Muscle layer of colon (tissue), 2 donors: Measurements from ENCODE around the gene ARMH1.
"Not testable (repeated sequence)": the region's sequence is repeated elsewhere in the genome, so short reads cannot be mapped to it uniquely, and the experiment has no call there.

ENCODE experiments used
- H3K27ac ChIP-seq: one replicate; pipeline ENCODE4 v1.7.0; 2013; ENCODE audit warnings: low read depth, mild to moderate bottlenecking, low read length, moderate library complexity
- H3K27me3 ChIP-seq, 2 donors: one replicate each; pipeline ENCODE4 v1.7.0; 2013; ENCODE audit warnings: low read length in 2 of 2, mild to moderate bottlenecking in 2 of 2; ENCODE audit not compliant: insufficient read depth in 2 of 2, control insufficient read depth in 1 of 2
- H3K36me3 ChIP-seq: one replicate; pipeline ENCODE4 v1.7.0; 2013; ENCODE audit warnings: mild to moderate bottlenecking, low read length; ENCODE audit not compliant: insufficient read depth
- H3K4me1 ChIP-seq: one replicate; pipeline ENCODE4 v1.7.0; 2013; ENCODE audit warnings: mild to moderate bottlenecking, low read length; ENCODE audit not compliant: insufficient read depth
- H3K4me3 ChIP-seq, 2 donors: one replicate each; pipeline ENCODE4 v1.7.0; 2013; ENCODE audit warnings: low read length in 2 of 2, low read depth in 1 of 2, mild to moderate bottlenecking in 1 of 2, moderate library complexity in 1 of 2
- H3K9ac ChIP-seq: one replicate; pipeline ENCODE4 v1.7.0; 2013; ENCODE audit warnings: low read length
- H3K9me3 ChIP-seq: one replicate; pipeline ENCODE4 v1.7.0; 2013; ENCODE audit warnings: mild to moderate bottlenecking, low read length
- donor health status: abdominal sarcoma.
- donor health status: Adenocarcinoma of cecum.

Gene ARMH1

DNA sequence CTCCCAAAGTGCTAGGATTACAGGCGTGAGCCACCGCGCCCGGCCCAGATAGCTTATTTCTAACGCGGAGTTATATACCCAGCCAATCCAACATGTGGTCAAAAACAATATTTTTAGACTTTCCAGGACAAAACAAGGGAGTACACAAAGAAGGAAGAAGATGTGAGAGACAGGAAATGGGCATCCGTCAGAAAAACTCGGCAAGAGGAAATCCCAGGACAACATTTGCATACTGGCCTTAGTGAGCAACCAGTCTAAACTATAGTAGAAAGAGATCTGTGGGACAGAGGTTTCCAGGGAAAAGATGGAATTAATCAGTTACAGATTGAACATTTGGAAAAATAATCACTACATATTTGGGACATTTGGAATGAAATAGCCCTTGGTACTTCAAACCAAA, 11.4 kb downstream of the ARMH1 start:
- no peaks in the 10 kb centered on the region for H3K4me1 ChIP-seq

GRCh38 chr1:44688760-44689446, 14.4 kb downstream of the ARMH1 start:
- Histone ChIP-seq H3K27me3 (no peaks in the 10 kb centered on the region), H3K4me1 (no peaks in the 10 kb centered on the region), H3K9ac (no peak overlapping the region), H3K36me3 (no peaks in the 10 kb centered on the region), H3K9me3 (no peaks in the 10 kb centered on the region), H3K27ac (no peak overlapping the region), H3K4me3 (no peak overlapping the region)

More for the DNA sequence above, 11.4 kb downstream of the ARMH1 start:
- Histone ChIP-seq H3K36me3 (no peaks in the 10 kb centered on the region), H3K27ac (no peak overlapping the region), H3K4me3 (no peak overlapping the region), H3K9me3 (no peaks in the 10 kb centered on the region), H3K27me3 (no peaks in the 10 kb centered on the region), H3K9ac (no peak overlapping the region)

DNA sequence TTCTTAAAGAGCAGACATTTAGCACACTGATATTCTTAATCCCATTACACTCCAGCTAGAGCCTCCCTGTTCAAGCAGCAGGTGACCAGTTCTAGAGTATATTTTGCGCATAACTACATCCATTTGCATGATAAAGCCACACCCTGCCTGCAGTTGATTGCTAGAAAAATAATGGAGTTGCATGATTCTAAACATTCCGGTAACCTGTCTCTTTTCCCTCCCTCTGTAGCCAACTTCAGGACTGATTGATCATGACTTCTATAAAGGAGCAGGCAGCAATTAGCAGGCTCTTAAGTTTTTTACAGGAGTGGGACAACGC, 14.9 kb downstream of the ARMH1 start:
- Histone ChIP-seq H3K36me3 (no peaks in the 10 kb centered on the region), H3K4me1 (no peaks in the 10 kb centered on the region), H3K9me3 (no peaks in the 10 kb centered on the region), H3K4me3 (no peak overlapping the region), H3K27ac (no peak overlapping the region), H3K9ac (no peak overlapping the region), H3K27me3 (no peaks in the 10 kb centered on the region)

- Histone ChIP-seq H3K4me1 (no peaks in the 10 kb centered on the region), H3K9me3 (no peaks in the 10 kb centered on the region), H3K27me3 (no peaks in the 10 kb centered on the region), H3K9ac (no peak overlapping the region), H3K36me3 (no peaks in the 10 kb centered on the region), H3K4me3 (no peak overlapping the region), H3K27ac (no peak overlapping the region)
These were observed 18.6 kb downstream of the ARMH1 start for GRCh38 chr1:44693159-44693558.

- Histone ChIP-seq H3K9me3 (no peaks in the 10 kb centered on the region), H3K36me3 (no peaks in the 10 kb centered on the region), H3K27ac (no peak overlapping the region), H3K27me3 (no peaks in the 10 kb centered on the region), H3K9ac (no peak overlapping the region), H3K4me1 (no peaks in the 10 kb centered on the region), H3K4me3 (no peak overlapping the region)
These were observed 19.4 kb downstream of the ARMH1 start for GRCh38 chr1:44693900-44694299.

DNA sequence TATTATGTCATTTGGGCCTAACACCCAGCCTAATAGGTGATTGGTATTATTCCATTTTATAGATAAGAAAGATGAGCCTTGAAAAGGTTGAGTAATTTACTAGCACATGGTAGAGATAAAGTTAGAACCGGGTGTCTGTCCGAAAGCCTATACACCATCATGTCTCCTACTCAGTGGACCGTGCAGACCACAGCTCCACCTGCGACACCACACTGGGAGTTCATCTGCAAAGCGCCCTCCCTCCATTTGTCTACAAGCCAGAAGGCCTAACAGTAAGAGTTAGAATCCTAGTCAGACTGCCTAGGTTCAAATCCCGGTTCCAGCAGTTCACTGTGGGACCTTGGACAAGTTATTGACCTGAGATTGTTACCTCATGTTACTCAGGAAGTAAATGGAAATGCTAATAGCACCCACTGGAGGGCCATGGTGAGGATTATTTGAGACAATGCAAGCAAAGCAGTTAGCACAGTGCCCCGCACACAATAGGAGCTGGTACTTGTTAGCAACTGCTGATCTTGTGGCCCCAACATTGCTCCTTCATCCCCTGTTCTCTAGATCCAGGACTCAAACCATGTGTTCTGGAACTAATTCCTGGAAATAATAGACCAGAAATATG, 20.5 kb downstream of the ARMH1 start:
- H3K4me1 ChIP-seq: no peaks in the 10 kb centered on the region
- H3K9ac ChIP-seq: no peak overlapping the region
- H3K36me3 ChIP-seq: no peaks in the 10 kb centered on the region
- no peaks in the 10 kb centered on the region for H3K9me3 ChIP-seq
- no peak overlapping the region for H3K27ac ChIP-seq
- no peaks in the 10 kb centered on the region for H3K27me3 ChIP-seq
- no peak overlapping the region for H3K4me3 ChIP-seq

DNA sequence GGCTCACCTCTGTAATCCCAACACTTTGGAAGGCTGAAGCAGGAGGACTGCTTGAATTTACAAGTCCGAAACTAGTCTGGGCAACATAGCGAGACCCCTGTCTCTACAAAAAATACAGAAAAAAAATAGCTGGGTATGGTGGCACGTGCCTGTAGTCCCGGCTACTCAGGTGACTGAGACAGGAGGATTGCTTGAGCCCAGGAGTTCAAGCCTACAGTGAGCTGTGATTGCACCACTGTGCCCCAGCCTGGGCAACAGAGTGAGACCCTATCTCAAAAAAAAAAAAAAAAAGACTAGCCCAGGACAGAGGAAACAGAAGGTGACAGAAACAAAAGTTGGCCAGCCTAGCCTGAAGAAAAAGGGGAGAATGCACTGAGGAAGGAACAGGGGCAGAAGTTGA, 21.2 kb downstream of the ARMH1 start:
- H3K27me3 ChIP-seq: no peaks in the 10 kb centered on the region
- no peaks in the 10 kb centered on the region for H3K4me1 ChIP-seq
- H3K9me3 ChIP-seq: no peaks in the 10 kb centered on the region
- H3K27ac ChIP-seq: no peak overlapping the region
- H3K4me3 ChIP-seq: no peak overlapping the region
- no peaks in the 10 kb centered on the region for H3K36me3 ChIP-seq
- no peak overlapping the region for H3K9ac ChIP-seq

GRCh38 chr1:44696101-44696500, 21.6 kb downstream of the ARMH1 start:
- no peaks in the 10 kb centered on the region for H3K27me3 ChIP-seq
- no peak overlapping the region for H3K4me3 ChIP-seq
- H3K9ac ChIP-seq: no peak overlapping the region
- no peaks in the 10 kb centered on the region for H3K9me3 ChIP-seq
- no peaks in the 10 kb centered on the region for H3K4me1 ChIP-seq
- no peaks in the 10 kb centered on the region for H3K36me3 ChIP-seq
- H3K27ac ChIP-seq: no peak overlapping the region

DNA sequence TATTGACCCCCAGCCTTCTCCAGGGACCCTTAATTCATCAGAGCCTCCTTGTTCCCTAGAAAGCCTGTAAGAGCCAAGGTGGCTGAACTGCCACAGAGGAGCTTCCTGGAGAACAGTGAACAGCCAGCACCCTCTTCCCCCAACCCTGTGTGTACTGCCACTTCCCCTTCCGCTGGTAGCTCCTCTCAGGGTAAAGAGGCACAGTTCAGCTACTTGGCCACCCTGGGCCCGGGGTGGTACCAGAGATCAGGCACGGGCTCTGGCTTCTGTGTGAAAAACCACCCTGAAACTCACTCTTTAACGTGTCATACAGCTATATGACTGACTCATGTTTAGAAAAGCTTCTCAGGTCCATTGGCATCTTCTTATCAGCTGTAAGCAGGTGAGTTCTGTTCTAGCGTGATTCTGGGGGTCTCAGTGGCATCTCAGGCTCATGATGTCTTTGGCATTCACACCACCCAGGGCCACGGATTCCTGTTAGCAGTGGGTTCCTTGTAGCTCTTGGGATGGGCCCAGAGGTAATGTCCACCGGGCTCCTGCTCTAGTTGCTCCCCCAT, 22.4 kb downstream of the ARMH1 start:
- H3K27me3 ChIP-seq: no peaks in the 10 kb centered on the region
- no peak overlapping the region for H3K27ac ChIP-seq
- H3K36me3 ChIP-seq: no peaks in the 10 kb centered on the region
- H3K9ac ChIP-seq: no peak overlapping the region
- no peaks in the 10 kb centered on the region for H3K4me1 ChIP-seq
- no peak overlapping the region for H3K4me3 ChIP-seq
- no peaks in the 10 kb centered on the region for H3K9me3 ChIP-seq

DNA sequence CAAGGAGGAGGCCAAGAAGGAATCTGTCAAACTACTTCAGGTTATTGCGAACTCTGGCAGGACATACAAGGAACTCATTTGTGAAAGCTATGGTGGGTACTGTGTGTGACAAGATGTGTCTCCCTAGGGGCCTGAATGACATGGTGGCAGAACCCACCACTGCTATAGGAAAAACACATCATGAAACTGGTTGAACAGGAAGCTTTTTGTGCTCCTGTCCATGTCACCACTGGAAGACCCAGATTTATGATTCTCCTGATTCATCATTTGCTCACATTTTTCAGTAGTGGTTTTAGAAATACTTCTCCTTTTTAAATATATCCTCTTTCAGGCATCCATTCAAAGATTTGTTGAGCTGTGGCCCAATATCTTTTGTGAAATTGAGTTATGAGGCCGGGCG, 23.6 kb downstream of the ARMH1 start:
- no peaks in the 10 kb centered on the region for H3K27me3 ChIP-seq

GRCh38 chr1:44699375-44699774, 24.9 kb downstream of the ARMH1 start:
- H3K9ac ChIP-seq, H3K9me3 ChIP-seq, H3K4me3 ChIP-seq, H3K4me1 ChIP-seq, H3K27ac ChIP-seq, H3K36me3 ChIP-seq, H3K27me3 ChIP-seq: not testable (repeated sequence)

More for the DNA sequence above, 23.6 kb downstream of the ARMH1 start:
- no peak overlapping the region for H3K4me3 ChIP-seq
- no peaks in the 10 kb centered on the region for H3K4me1 ChIP-seq
- no peak overlapping the region for H3K27ac ChIP-seq
- no peak overlapping the region for H3K9ac ChIP-seq
- H3K36me3 ChIP-seq: no peaks in the 10 kb centered on the region
- H3K9me3 ChIP-seq: no peaks in the 10 kb centered on the region

- Histone ChIP-seq H3K36me3 (no peaks in the 10 kb centered on the region), H3K9ac (no peak overlapping the region), H3K4me3 (no peak overlapping the region), H3K27me3 (no peaks in the 10 kb centered on the region), H3K4me1 (no peaks in the 10 kb centered on the region), H3K27ac (no peak overlapping the region), H3K9me3 (no peaks in the 10 kb centered on the region)
These were observed 26.1 kb downstream of the ARMH1 start for GRCh38 chr1:44700573-44700972.
